Measurements from ENCODE around the gene MPO.
A peak's percentile ranks its signal among the peaks of the same experiment; 100 is the strongest.

MPO gene

DNA sequence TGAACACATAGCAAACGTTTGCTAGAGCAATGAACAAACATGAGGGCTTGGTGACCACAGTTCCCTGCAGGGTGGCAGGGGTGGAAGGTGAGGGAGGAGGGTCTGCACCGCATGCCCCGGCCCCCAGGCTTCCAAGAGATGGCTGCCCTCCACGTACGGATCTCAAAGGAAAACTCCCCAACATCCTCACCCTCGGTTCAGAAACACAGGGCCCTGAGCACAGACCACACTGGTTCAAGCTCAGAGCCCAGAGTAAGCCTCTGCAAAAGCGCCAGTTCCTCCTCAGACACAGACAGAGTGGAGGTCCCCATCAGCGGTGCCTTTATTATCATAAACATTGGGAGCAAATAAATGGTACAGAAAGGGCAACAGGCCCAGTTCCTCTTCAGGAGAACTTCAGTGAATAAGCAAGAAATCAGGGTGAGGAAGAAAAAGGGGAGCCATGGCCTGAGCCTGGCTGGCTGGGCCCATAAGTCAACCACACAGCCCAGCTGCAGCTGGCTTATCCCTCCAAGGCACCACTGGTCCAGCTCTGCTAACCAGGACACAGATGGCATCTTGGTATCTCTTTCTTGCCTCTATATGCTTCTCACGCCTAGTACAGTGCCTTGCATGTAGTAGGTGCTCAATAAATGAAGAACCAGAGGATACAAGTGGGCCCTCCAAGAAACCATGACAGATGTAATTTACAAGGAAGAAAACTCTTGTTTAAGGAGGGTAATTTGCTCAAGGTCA, 11.0 kb downstream of the MPO start:
- no peak overlapping the region for H3K4me3 ChIP-seq (ENCODE audit: low read length)
- DNase-seq (ENCODE audit: low read depth, low spot score), result no peak

DNA sequence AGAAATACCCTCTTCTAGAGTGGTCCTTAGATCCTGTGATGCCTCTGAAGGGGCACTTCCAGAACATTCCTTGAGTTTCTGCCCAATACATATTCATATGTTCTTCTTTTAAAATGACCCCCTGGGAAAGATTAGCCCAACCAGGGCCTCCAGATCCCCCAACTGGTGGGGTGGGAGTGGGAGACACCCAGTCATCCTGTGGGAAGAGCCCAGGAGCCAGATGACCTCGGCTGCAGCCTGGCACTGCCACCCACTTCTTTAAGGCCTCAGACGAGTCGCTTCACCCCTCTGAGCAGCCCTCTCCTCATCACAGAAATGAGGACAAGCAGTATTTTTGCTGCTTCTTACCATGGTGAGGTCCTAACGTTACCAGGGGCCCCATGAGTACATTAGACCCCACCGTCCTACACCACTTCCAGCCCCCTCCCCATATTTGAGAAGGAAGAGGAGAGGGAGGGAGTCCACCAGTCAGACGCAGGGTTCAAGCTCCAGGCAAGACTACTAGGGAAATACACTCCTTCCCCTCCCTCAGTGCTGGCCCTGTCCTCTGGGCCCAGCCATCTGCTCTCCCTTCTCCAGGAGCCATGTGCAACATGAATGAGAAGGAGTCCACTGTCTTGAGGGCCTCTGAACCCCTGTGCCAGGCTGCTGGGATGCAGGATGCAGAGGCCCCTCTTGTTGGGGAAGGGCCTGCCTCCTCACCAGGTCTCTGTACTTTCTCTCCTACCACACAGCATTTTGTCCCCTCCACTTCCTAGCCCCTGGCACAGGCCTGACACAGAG, 11.8 kb downstream of the MPO start:
- no peak overlapping the region for H3K4me3 ChIP-seq (ENCODE audit: low read length)
- DNase-seq (ENCODE audit: low read depth, low spot score), result no peak

DNA sequence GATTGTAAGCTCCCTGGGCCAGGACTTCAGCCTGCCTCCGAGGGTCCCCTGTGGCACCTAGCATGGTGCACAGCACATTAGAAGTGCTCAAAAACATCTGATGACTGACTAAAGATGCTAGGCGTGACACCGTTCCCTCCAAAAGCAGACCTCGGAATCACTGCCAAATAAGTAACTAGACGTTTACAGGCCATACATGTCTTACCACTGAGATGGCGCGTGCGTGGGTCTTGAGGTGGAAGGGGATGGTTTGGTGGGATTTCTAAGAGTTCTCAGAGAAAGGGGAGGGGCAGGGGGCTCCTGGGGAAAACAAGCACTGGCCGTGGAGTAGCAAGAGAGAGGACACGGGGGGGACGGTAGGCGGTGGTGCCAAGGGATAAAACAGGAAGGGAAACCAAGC, 12.4 kb downstream of the MPO start:
- no peak overlapping the region for H3K4me3 ChIP-seq (ENCODE audit: low read length)

DNA sequence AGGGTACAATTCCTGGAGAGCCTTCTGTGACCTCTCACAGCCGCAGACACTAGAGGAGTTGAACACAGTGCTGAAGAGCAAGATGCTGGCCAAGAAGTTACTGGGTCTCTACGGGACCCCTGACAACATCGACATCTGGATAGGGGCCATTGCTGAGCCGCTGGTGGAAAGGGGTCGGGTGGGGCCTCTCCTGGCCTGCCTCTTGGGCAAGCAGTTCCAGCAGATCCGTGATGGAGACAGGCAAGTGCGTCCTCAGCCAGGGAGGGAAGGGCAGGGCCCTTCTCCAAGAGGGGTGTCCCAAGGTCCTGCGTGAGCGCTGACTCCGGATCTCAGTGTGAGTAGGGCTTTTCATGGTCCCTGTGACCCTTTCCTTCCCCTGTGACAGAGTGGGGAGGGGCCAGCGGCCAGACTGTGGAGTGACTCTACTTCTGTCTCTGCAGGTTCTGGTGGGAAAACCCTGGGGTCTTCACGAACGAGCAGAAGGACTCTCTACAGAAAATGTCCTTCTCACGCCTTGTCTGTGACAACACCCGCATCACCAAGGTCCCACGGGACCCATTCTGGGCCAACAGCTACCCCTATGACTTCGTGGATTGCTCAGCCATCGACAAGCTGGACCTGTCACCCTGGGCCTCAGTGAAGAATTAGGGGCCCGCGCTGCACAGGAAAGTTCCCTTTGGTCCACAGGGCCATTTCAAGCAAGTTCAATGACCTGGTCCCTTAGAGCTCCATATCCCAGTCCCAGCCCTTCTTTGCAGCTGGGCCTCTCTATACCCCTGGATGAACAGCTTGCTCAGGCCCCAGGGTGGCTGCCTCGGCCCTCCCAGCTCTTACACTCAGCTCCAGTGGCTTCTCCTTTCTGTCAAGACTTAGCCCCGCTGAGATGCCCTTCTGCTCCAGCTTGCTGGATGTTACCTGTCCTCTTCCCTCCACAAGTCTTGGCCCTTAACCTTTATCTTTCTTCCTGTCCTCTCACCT, 13.1 kb downstream of the MPO start:
- DNase-seq (ENCODE audit: low read depth, low spot score), result no peak

More for the DNA sequence above, 12.4 kb downstream of the MPO start:
- DNase-seq (ENCODE audit: low read depth, low spot score), result no peak

DNA sequence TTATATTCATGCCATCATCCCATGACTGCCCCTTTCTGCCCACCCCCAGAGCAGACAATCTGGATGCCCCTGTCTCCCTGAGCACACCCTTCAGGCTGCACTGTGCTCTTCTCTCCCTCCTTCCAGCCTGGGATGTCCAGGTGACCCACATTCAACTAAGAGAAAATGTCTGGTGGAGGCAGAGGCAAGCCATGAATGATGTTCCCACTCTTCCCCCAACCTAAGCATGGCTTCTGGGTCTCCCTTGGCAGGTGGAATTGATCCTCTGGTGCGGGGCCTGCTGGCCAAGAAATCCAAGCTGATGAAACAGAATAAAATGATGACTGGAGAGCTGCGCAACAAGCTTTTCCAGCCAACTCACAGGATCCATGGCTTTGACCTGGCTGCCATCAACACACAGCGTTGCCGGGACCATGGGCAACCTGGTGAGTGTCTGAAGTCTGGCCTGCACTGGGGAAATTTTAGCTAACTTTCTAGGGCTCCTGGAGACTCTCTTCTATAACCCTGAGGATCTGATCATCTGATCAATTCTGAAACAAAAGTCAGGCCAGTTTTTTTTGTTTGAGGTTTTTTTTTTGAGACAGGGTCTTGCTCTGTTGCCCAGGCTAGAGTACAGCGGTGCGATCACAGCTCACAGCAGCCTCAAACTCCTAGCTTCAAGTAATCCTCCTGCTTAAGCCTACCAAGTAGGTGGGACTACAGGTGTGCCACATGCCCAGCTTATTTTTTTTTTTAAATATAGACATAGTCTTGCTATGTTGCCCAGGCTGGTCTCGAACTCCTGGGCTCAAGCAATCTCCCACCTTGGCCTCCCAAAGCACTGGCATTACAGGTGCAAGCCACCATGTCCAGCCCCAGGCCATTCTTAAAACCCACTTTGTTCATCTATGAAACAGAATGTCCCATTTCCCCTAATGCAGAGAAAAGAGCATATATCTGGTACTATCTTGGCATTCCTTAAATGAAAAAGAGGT, 14.5 kb downstream of the MPO start:
- no peak overlapping the region for H3K4me3 ChIP-seq (ENCODE audit: low read length)
- no peak for DNase-seq (ENCODE audit: low read depth, low spot score)

More for the DNA sequence above, 13.1 kb downstream of the MPO start:
- H3K4me3 ChIP-seq (ENCODE audit: low read length), result no peak overlapping the region

DNA sequence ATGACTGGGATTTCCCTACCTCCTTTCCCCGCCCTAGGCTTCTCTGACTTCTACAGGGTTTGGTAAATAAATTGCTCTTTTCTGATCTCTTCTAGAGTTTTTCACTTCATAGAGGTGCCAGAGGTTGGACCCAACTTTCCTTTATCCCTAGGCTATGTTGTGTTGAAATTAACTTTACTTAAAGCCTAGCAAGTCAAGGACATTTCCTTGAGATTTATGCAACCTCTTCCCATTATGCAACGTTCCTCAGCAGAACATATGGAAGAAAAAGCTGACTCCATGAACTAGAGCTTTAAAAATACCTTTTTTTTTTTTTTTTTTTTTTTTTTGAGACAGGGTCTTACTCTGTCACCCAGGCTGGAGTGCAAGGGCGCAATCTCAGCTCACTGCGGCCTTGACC, 15.5 kb downstream of the MPO start:
- H3K4me3 ChIP-seq (ENCODE audit: low read length), result no peak overlapping the region
- no peak for DNase-seq (ENCODE audit: low read depth, low spot score)

DNA sequence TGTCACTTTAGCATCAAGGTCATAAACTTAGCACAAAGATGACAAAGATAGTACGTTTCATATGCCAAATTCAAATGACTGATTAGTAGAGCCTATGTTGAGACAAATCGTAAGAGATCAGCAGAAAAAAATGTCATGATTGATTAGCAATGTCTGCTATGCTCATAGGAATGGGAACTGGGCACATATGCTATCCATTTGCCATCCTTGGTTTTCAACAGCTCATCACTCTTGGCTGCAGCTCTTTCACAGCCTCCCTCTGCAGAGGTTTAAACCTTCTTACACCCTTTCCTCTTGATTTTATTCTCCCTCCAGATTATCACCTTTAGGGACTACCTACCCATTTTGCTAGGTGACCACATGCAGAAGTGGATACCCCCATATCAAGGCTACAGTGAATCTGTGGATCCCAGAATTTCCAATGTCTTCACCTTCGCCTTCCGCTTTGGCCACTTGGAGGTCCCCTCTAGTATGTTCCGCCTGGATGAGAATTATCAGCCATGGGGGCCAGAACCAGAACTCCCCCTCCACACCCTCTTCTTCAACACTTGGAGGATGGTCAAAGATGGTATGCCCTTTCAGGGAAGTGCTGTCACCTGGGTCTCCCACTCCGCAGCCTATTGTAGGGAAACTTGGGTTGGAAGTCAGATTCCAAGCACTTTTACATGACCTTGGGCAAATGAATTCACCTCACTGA, 16.2 kb downstream of the MPO start:
- DNase-seq (ENCODE audit: low read depth, low spot score), result no peak
- no peak overlapping the region for H3K4me3 ChIP-seq (ENCODE audit: low read length)

DNA sequence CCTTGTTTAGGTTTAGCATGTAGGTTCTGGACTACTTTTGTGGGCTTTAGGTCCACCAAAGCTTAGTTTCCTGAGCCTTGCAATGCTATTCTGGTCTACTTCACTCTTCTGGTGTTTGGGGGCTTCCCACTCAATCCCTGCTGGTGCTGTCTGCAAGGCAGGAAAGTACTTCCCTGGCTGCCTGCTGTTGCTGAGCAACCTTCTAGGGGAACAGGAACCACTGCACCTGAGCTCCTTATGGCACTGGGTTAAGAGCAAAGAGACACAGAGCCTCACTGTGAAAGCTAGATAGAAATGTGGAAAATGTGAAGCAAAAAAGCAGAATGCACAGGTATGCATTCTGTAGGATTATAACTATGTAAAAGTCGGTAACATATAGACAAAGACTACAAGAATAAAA, 17.0 kb downstream of the MPO start:
- DNase-seq (ENCODE audit: low read depth, low spot score), result no peak

DNA sequence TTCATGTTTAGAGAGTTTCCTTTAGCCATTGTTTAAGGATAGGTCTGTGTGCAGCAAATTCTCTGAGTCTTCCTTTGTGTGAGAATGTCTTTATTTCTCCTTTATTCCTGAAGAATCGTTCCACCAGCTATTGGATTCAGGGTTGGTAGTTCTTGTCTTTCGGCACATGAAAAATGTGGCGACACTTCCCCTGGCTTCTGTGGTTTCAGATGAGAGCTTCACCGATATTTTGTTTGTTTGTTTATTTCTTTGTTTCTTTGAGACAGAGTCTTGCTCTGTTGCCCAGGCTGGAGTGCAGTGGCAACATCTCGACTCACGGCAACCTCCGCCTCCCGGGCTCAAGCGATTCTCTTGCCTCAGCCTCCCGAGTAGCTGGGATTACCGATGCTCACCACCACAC, 18.6 kb downstream of the MPO start:
- DNase-seq (ENCODE audit: low read depth, low spot score), result no peak
- no peak overlapping the region for H3K4me3 ChIP-seq (ENCODE audit: low read length)

More for the DNA sequence above, 17.0 kb downstream of the MPO start:
- H3K4me3 ChIP-seq (ENCODE audit: low read length), result no peak overlapping the region

DNA sequence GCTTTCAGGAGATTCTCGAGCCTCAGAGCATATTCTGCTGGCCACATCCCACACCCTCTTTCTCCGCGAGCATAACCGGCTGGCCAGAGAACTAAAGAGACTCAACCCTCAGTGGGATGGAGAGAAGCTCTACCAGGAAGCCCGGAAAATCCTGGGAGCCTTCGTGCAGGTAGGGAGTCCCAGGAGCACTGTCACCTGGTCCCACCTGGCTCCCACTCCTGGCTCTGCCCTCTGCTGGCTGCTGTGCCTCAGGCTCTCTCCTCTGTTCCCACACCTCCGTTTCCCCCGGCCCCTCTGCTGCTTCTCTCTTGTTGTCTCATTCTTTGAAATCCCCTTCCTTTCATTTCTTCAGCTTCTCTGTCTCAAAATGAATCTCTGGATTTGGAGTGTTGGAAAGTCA, 25.9 kb downstream of the MPO start:
- H3K4me3 ChIP-seq (ENCODE audit: low read length), result no peak overlapping the region
- DNase-seq (ENCODE audit: low read depth, low spot score), result no peak

DNA sequence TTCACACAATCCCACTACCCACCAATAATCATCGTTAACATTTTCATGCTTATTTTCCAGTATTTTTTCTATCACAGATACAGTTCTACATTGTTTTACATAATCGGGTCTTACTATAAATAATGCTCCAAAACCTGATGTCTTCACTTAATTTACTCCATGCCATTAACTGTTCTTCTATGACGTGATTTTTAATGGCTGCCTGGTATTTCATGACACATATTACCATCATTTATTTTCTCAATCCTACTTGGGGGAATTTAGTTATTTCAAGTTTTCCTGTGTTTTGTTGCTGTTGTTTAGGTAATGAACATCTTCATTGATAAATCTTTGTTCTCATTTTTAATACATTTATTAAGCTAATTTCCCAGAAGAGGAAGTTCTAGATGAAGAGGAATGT, 27.7 kb downstream of the MPO start:
- no peak overlapping the region for H3K4me3 ChIP-seq (ENCODE audit: low read length)
- no peak for DNase-seq (ENCODE audit: low read depth, low spot score)

DNA sequence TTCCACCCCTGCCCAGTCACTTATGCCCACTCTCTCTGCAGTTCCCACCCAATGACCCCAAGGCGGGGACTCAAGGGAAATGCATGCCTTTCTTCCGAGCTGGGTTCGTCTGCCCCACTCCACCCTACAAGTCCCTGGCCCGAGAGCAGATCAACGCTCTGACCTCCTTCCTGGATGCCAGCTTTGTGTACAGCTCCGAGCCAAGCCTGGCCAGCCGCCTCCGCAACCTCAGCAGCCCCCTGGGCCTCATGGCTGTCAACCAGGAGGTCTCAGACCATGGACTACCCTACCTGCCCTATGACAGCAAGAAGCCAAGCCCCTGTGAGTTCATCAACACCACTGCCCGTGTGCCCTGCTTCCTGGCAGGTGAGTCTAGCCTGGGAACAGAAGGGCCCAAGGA, 28.6 kb downstream of the MPO start:
- H3K4me3 ChIP-seq (ENCODE audit: low read length), result no peak overlapping the region
- DNase-seq (ENCODE audit: low read depth, low spot score), result no peak

DNA sequence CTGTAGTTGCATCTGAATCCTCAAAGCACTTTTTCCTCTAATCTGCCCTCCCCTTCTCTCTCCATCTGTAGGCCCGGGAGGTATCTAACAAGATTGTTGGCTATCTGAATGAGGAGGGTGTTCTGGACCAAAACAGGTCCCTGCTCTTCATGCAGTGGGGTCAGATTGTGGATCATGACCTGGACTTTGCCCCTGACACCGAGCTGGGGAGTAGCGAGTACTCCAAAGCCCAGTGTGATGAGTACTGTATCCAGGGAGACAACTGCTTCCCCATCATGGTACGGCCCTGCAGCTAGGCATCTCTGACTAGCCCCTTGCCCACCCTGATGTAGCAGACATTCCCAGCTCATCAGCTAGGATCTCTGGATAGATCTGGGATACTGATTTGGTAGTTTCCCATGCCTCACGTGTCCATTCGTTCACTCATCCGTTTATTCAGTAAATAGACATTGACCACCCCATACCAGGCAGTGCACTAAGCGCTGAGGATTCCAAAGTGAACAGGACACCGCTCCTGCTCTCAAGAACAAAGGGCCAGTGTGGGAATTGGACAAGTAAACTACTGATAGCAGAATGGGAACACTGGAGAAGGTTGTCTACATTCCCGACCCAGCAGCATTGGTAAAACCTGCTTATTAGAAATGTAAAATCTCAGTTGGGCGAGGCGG, 30.3 kb downstream of the MPO start:
- no peak for DNase-seq (ENCODE audit: low read depth, low spot score)
- H3K4me3 ChIP-seq (ENCODE audit: low read length), result no peak overlapping the region

DNA sequence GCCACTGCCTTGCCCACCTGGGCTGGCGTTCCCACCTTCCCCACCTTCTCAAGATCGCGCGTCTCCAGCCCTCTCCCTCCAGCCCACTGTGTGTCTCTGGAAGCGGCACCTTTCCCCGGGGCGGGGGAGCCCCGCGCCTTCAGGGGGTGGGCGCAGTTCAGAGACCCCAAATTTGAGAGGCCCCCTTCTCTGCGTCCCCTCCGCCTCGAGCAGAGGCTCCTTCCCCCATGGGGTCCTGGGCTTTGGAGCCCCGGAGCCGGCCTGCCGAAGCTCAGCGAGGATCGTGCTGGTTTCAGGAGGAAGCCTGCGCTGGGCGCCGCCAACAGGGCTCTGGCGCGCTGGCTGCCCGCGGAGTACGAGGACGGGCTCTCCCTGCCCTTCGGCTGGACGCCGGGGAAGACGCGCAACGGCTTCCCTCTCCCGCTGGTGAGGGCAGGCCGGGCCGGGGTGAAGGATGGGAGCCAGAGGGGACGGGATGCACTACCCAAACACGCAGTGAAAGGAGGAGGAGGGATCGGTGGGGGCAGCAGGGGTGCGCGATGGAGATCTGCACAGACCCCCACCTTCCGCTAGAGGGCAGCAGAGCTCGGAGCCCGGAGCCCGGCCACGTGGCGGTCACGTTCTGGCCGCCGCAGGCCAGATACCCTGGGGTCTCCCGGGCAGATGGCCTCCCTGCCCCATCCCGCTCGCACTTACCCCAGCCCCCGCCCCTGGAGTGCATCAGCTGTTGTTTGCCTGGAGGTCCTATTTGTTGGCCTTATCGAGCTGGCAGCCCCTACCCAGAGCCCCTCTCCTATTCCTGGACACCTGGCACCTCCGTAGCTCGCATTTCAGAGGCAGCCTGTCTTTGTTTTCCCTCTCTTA, 31.2 kb downstream of the MPO start:
- H3K4me3 ChIP-seq (ENCODE audit: low read length), result peak overlapping the region; percentile 31
- peak; percentile 38 for DNase-seq (ENCODE audit: low read depth, low spot score)

DNA sequence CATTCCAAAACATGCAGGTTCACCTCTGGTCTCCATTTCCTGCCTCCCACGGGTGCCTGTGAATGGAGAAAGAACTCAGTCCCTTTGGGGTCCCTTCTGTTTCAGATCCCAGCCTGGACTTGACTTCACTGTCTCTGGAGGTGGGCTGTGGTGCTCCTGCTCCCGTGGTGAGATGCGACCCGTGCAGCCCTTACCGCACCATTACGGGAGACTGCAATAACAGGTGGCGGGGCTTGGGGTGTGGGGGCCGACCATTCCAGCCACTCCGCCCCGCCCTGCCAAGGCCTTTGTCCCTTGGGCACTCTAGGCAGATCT, 31.8 kb downstream of the MPO start:
- DNase-seq (ENCODE audit: low read depth, low spot score), result no peak
- no peak overlapping the region for H3K4me3 ChIP-seq (ENCODE audit: low read length)

DNA sequence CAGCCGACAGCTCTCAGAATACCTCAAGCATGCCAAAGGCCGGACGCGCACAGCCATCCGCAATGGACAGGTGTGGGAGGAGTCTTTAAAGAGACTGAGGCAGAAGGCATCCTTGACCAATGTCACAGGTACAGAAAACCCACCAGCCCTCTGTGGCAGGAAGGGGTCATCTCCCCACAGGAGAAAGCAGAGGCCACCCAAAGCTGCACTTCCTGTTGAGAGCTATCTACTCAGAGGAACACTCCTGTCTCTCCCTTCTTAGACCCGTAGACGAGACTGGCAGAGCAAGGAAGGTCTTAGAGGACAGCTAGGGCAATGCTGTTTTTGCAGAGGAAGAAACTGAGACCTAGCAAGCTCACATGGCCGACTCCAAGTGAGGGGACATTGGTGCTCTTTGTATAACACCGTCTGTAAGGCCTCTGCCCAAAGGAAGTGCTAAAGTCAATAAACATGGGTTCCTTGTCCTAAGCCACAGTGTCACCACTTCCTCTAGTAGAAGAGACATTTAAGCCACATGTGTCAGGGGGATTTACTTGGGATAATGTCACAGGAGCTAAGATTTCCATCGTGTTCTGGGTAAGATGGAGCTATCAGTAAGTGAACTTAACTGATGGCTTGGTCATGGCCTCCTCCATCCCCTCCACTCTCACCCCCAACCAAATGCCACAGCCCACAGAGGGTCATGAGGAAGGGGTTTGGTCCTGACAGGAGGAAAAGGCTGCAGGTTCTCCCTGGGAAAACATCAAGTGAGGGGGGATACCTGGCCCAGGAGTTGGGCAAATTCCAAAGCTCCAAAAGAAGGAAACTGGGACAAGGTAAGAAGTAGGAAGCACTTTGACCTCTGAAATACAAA, 33.0 kb downstream of the MPO start:
- no peak overlapping the region for H3K4me3 ChIP-seq (ENCODE audit: low read length)
- DNase-seq (ENCODE audit: low read depth, low spot score), result no peak
